Mesothelial cell of epicardium (in vitro differentiated cells): ENCODE data around the gene PRKRIP1. TPM values are rescaled to one million over a fixed set of nuclear protein-coding genes. Genes with fewer than 3 reads are reported as not detected.
"Not testable (repeated sequence)": the region's sequence is repeated elsewhere in the genome, so short reads cannot be mapped to it uniquely, and the experiment has no call there.

Experiments used
- DNase-seq, 2 experiments: peaks; one replicate each; pipeline ENCODE4 v3.0.0; 2021; ENCODE audit warnings: low spot score in 2 of 2; ENCODE audit not compliant: unreplicated experiment in 2 of 2
- H3K27ac Mint-ChIP-seq: 2 replicates; pipeline ENCODE4 v1.8.0; 2021; ENCODE audit warnings: mixed read lengths
- H3K27me3 Mint-ChIP-seq: 2 replicates; pipeline ENCODE4 v1.8.0; 2021; ENCODE audit warnings: low read depth, mixed read lengths
- H3K36me3 Mint-ChIP-seq: 2 replicates; pipeline ENCODE4 v1.8.0; 2021; ENCODE audit warnings: mixed read lengths
- H3K4me1 Mint-ChIP-seq: 2 replicates; pipeline ENCODE4 v1.8.0; 2021; ENCODE audit warnings: mixed read lengths
- H3K4me3 Mint-ChIP-seq: 2 replicates; pipeline ENCODE4 v1.8.0; 2021; ENCODE audit warnings: mild to moderate bottlenecking, moderate library complexity, mixed read lengths
- H3K9me3 Mint-ChIP-seq: 2 replicates; pipeline ENCODE4 v1.8.0; 2021; ENCODE audit warnings: mixed read lengths
- total RNA-seq: library from RNA; stranded (reverse); gene quantifications from 3 replicates; pipeline ENCODE4 v1.2.1, GENCODE V29; 2021
- TF ChIP-seq, protein P1 (sequence below): fragments of 200-600 bp; sonication (generic); IDR thresholded peaks from one replicate; pipeline ENCODE4 v1.5.0; 2021; ENCODE audit warnings: antibody characterized with exemption; ENCODE audit not compliant: unreplicated experiment

Gene PRKRIP1
- total RNA-seq, 1 donor from 2014 or later: 50.3 TPM

GRCh38 chr7:102376964-102377466 lies 19.1 kb upstream of the PRKRIP1 start:
- peaks cover 34% of the 10 kb centered on the region for H3K36me3 Mint-ChIP-seq

GRCh38 chr7:102380837-102381236 lies 15.3 kb upstream of the PRKRIP1 start:
- not testable (repeated sequence) for H3K27me3 Mint-ChIP-seq, H3K9me3 Mint-ChIP-seq, H3K4me3 Mint-ChIP-seq, H3K27ac Mint-ChIP-seq, DNase-seq, H3K4me1 Mint-ChIP-seq
- H3K36me3 Mint-ChIP-seq: peaks cover 37% of the 10 kb centered on the region

More at GRCh38 chr7:102376964-102377466, 19.1 kb upstream of the PRKRIP1 start:
- Mint-ChIP-seq H3K27me3 (no peaks in the 10 kb centered on the region), H3K4me3 (no peak overlapping the region), H3K9me3 (no peaks in the 10 kb centered on the region), H3K4me1 (no peaks in the 10 kb centered on the region), H3K27ac (no peak overlapping the region)
- no peak for DNase-seq
- TF ChIP-seq, protein P1, sequence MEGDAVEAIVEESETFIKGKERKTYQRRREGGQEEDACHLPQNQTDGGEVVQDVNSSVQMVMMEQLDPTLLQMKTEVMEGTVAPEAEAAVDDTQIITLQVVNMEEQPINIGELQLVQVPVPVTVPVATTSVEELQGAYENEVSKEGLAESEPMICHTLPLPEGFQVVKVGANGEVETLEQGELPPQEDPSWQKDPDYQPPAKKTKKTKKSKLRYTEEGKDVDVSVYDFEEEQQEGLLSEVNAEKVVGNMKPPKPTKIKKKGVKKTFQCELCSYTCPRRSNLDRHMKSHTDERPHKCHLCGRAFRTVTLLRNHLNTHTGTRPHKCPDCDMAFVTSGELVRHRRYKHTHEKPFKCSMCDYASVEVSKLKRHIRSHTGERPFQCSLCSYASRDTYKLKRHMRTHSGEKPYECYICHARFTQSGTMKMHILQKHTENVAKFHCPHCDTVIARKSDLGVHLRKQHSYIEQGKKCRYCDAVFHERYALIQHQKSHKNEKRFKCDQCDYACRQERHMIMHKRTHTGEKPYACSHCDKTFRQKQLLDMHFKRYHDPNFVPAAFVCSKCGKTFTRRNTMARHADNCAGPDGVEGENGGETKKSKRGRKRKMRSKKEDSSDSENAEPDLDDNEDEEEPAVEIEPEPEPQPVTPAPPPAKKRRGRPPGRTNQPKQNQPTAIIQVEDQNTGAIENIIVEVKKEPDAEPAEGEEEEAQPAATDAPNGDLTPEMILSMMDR: no peak

DNA sequence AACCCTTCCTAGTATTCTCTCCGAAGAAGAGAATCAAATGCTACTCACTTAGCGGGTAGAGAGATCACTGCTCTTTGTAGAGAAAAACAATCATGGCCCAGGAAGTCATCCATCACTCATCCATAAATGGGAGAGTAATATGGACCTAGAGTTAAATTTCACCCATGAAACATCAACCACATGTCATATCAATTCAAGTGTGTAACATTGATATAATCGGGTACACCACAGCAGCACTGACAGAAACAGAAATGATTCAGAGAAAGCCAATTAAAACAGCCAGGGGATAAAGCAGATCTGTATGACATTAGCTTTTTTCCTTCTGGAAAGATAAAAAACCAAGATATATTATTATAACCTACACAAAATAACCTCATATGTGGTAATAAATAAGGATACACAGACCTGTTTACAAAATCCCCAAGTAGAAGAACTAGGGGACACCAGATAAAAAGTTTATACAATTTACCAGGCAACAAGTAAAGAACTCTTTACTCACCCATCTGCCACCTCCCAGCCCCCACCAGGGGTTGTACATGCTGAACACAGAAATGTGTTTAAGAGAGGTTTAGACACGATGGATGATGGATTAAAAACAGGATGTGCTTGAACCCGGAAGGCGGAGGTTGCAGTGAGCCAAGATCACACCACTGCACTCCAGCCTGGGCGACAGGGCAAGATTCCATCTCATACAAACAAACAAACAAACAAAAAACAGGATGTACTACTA lies 14.3 kb upstream of the PRKRIP1 start:
- H3K9me3 Mint-ChIP-seq, H3K4me1 Mint-ChIP-seq: not testable (repeated sequence)

GRCh38 chr7:102387064-102387463 lies 9.1 kb upstream of the PRKRIP1 start:
- TF ChIP-seq, protein P1: no peak

More for the DNA sequence above, 14.3 kb upstream of the PRKRIP1 start:
- DNase-seq, H3K27me3 Mint-ChIP-seq, H3K4me3 Mint-ChIP-seq, H3K27ac Mint-ChIP-seq: not testable (repeated sequence)
- H3K36me3 Mint-ChIP-seq: peaks cover 39% of the 10 kb centered on the region

DNA sequence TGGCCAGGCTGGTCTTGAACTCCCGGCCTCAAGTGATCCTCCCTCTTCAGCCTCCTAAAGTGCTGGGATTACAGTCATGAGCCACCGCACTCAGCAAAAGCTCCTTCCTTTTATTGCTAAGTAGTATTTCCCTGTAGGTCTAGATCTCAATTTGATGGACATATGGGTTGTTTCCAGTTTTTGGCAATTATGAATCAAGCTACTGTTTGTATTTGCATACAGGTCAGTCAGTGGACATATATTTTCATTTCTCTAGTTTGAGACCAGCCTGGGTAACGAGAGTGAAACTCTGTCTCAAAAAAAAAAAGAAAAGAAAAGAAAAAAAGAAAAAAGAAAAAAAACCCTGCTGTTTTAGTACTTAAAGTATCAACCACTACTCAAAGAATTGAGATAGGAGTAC lies 6.4 kb upstream of the PRKRIP1 start:
- H3K4me3 Mint-ChIP-seq: no peak overlapping the region

More at GRCh38 chr7:102387064-102387463, 9.1 kb upstream of the PRKRIP1 start:
- Mint-ChIP-seq H3K9me3 (no peaks in the 10 kb centered on the region), H3K36me3 (peaks cover 22% of the 10 kb centered on the region), H3K27me3 (no peaks in the 10 kb centered on the region), H3K27ac (no peak overlapping the region), H3K4me1 (no peaks in the 10 kb centered on the region), H3K4me3 (no peak overlapping the region)
- DNase-seq: no peak

DNA sequence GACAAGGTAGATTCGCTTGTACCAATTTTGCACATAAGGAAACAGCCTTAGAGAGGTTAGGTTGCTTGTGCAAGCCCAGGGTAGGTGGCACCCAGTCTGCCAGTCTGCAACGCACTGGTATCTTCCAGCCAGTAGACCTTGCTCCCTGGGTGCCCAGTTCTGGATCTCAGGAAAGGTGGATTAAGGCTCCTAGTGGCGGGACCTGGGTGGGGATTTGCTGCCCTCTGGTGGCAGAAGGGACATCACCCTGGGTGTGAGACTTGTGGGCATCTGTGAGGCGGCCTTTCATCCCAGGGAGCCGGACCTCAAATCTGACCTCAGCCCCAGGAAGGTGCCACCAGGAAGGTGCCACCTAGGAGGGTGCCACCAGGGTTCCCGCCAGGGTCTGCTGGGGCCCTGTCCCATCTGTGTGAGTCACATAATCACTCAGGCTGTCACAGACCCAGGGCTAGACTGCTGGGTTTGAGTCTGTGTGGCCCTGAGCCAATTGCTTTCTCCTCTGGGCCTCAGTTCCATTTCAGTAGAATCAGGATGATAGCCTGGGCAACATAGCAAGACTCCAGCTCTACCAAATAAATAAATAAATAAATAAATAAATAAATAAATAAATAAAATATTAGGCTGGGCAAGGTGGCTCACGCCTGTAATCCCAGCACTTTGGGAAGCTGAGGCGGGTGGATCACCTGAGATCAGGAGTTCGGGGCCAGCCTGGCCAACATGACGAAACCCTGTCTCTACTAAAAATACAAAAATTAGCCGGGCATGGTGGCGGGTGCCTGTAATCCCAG lies 5.3 kb upstream of the PRKRIP1 start:
- no peak overlapping the region for H3K27ac Mint-ChIP-seq
- peaks cover 17% of the 10 kb centered on the region for H3K36me3 Mint-ChIP-seq
- H3K4me1 Mint-ChIP-seq: peaks cover 2% of the 10 kb centered on the region
- TF ChIP-seq, protein P1: peak; percentile 84
- DNase-seq: peak; percentile 64 to 85
- H3K4me3 Mint-ChIP-seq: no peak overlapping the region
- no peaks in the 10 kb centered on the region for H3K9me3 Mint-ChIP-seq
- H3K27me3 Mint-ChIP-seq: no peaks in the 10 kb centered on the region

More for the DNA sequence above, 6.4 kb upstream of the PRKRIP1 start:
- peaks cover 2% of the 10 kb centered on the region for H3K4me1 Mint-ChIP-seq
- TF ChIP-seq, protein P1: no peak
- H3K27ac Mint-ChIP-seq: peak overlapping the region; percentile 47
- H3K27me3 Mint-ChIP-seq: no peaks in the 10 kb centered on the region
- H3K36me3 Mint-ChIP-seq: peaks cover 19% of the 10 kb centered on the region
- H3K9me3 Mint-ChIP-seq: no peaks in the 10 kb centered on the region
- DNase-seq: no peak
